HK-2 (cell line): ENCODE measurements around the gene FMO1.
"Not testable (repeated sequence)": the region's sequence is repeated elsewhere in the genome, so short reads cannot be mapped to it uniquely, and the experiment has no call there.

ENCODE experiments used
- DNase-seq: peaks from one replicate; pipeline ENCODE4 v3.0.0-alpha.2; 2018; ENCODE audit not compliant: unreplicated experiment

The FMO1 gene

GRCh38 chr1:171279678-171280077 is 31.4 kb downstream of the FMO1 start:
- DNase-seq, result no peak

GRCh38 chr1:171280599-171280998 is 32.3 kb downstream of the FMO1 start:
- no peak for DNase-seq

- no peak for DNase-seq
Observed at GRCh38 chr1:171286032-171286705, 37.9 kb downstream of the FMO1 start.

GRCh38 chr1:171290621-171291020 is 42.3 kb downstream of the FMO1 start:
- DNase-seq, result no peak

- no peak for DNase-seq
Observed at GRCh38 chr1:171292799-171293198, 44.5 kb downstream of the FMO1 start.

- DNase-seq, result not testable (repeated sequence)
Observed at GRCh38 chr1:171295383-171295782, 47.1 kb downstream of the FMO1 start.

GRCh38 chr1:171295821-171296220 is 47.5 kb downstream of the FMO1 start:
- no peak for DNase-seq

GRCh38 chr1:171296897-171297296 is 48.6 kb downstream of the FMO1 start:
- no peak for DNase-seq

GRCh38 chr1:171298696-171299095 is 50.4 kb downstream of the FMO1 start:
- no peak for DNase-seq

- no peak for DNase-seq
Observed at GRCh38 chr1:171299342-171299741, 51.0 kb downstream of the FMO1 start.

- DNase-seq, result no peak
Observed at GRCh38 chr1:171300401-171300800, 52.1 kb downstream of the FMO1 start.

- DNase-seq, result no peak
Observed at GRCh38 chr1:171310661-171311087, 62.4 kb downstream of the FMO1 start.

GRCh38 chr1:171311771-171312558 is 63.7 kb downstream of the FMO1 start:
- no peak for DNase-seq

GRCh38 chr1:171313319-171313834 is 65.1 kb downstream of the FMO1 start:
- no peak for DNase-seq

- DNase-seq, result peak; percentile 86
Observed at GRCh38 chr1:171313835-171314320, 65.6 kb downstream of the FMO1 start, which contains the start of gene FMO4. FMO4 (plus strand) TSS chr1:171314183; CDS start chr1:171319826, 5,643 bp downstream.

- DNase-seq, result no peak
Observed at GRCh38 chr1:171329251-171329650, 81.0 kb downstream of the FMO1 start.

- DNase-seq, result no peak
Observed at GRCh38 chr1:171334024-171334640, 85.8 kb downstream of the FMO1 start.
